ENCODE results near the gene ADORA2A. TPM values are rescaled to one million over a fixed set of nuclear protein-coding genes. Genes with fewer than 3 reads are reported as not detected.

Gene ADORA2A
- total RNA-seq, 2 donors from 2014 or later = 14.5 to 47.6 TPM

GRCh38 chr22:24453853-24454252, 26.5 kb downstream of the ADORA2A start:
- Histone ChIP-seq H3K27me3 (replicated peaks; ENCODE audit: insufficient read depth) (no peaks in the 10 kb centered on the region), H3K4me3 (no peak overlapping the region), H3K27ac (no peak overlapping the region), H3K4me1 (ENCODE audit: control insufficient read depth in 1 of 2, low read depth in 2 of 2) (no peaks in the 10 kb centered on the region), H3K9me3 (no peaks in the 10 kb centered on the region), H3K36me3 (no peaks in the 10 kb centered on the region)
- ATAC-seq (ENCODE audit: insufficient number of reproducible peaks, low FRiP score, low read depth) (no peak), DNase-seq (ENCODE audit: low spot score) (no peak)
- TF ChIP-seq CTCF (IDR thresholded peaks at IDR 0.05) = no peak

GRCh38 chr22:24455039-24455438, 27.6 kb downstream of the ADORA2A start:
- Histone ChIP-seq H3K27me3 (replicated peaks; ENCODE audit: insufficient read depth) (no peaks in the 10 kb centered on the region), H3K4me3 (no peak overlapping the region), H3K27ac (no peak overlapping the region), H3K9me3 (no peaks in the 10 kb centered on the region), H3K36me3 (no peaks in the 10 kb centered on the region), H3K4me1 (ENCODE audit: control insufficient read depth in 1 of 2, low read depth in 2 of 2) (peaks cover 0 to 4% of the 10 kb centered on the region in 2 donors)
- DNase-seq (ENCODE audit: low spot score) (no peak), ATAC-seq (ENCODE audit: insufficient number of reproducible peaks, low FRiP score, low read depth) (no peak)
- TF ChIP-seq CTCF (IDR thresholded peaks at IDR 0.05) = no peak

GRCh38 chr22:24455751-24456426, 28.5 kb downstream of the ADORA2A start:
- no peak for DNase-seq (ENCODE audit: low spot score)
- ATAC-seq (ENCODE audit: insufficient number of reproducible peaks, low FRiP score, low read depth) = no peak
- Histone ChIP-seq H3K9me3 (no peaks in the 10 kb centered on the region), H3K27me3 (replicated peaks; ENCODE audit: insufficient read depth) (no peaks in the 10 kb centered on the region), H3K4me1 (ENCODE audit: control insufficient read depth in 1 of 2, low read depth in 2 of 2) (peaks cover 0 to 13% of the 10 kb centered on the region in 2 donors), H3K36me3 (no peaks in the 10 kb centered on the region), H3K27ac (no peak overlapping the region), H3K4me3 (no peak overlapping the region)
- TF ChIP-seq CTCF (IDR thresholded peaks at IDR 0.05) = no peak

- Histone ChIP-seq H3K27ac (no peak overlapping the region), H3K36me3 (no peaks in the 10 kb centered on the region), H3K9me3 (no peaks in the 10 kb centered on the region), H3K4me3 (no peak overlapping the region), H3K27me3 (replicated peaks; ENCODE audit: insufficient read depth) (no peaks in the 10 kb centered on the region), H3K4me1 (ENCODE audit: control insufficient read depth in 1 of 2, low read depth in 2 of 2) (peaks cover 0 to 14% of the 10 kb centered on the region in 2 donors)
- no peak for TF ChIP-seq CTCF (IDR thresholded peaks at IDR 0.05)
- DNase-seq (ENCODE audit: low spot score) (no peak), ATAC-seq (ENCODE audit: insufficient number of reproducible peaks, low FRiP score, low read depth) (no peak)
Observed at GRCh38 chr22:24457894-24458420, 30.6 kb downstream of the ADORA2A start.

- Histone ChIP-seq H3K36me3 (no peaks in the 10 kb centered on the region), H3K27me3 (replicated peaks; ENCODE audit: insufficient read depth) (no peaks in the 10 kb centered on the region), H3K4me3 (no peak overlapping the region), H3K4me1 (ENCODE audit: control insufficient read depth in 1 of 2, low read depth in 2 of 2) (peaks cover 0 to 14% of the 10 kb centered on the region in 2 donors), H3K9me3 (no peaks in the 10 kb centered on the region), H3K27ac (no peak overlapping the region)
- TF ChIP-seq CTCF (IDR thresholded peaks at IDR 0.05) = no peak
- ATAC-seq (ENCODE audit: insufficient number of reproducible peaks, low FRiP score, low read depth) (no peak), DNase-seq (ENCODE audit: low spot score) (no peak)
Observed at GRCh38 chr22:24459911-24460310, 32.5 kb downstream of the ADORA2A start.
